WTC11 (cell line): ENCODE results near the gene ZEB2. TPM values are rescaled to one million over a fixed set of nuclear protein-coding genes. Genes with fewer than 3 reads are reported as not detected.

Experiments used
- ATAC-seq: fragments of 200-7000 bp; cut with Tn5 transposase; 2 replicates; pipeline ENCODE4 v1.10.0; 2021; ENCODE audit warnings: mild to moderate bottlenecking, moderate library complexity
- CTCF ChIA-PET: fragments of 300-600 bp; sonication (Branson Sonifier 250); formaldehyde crosslinking; loops from one replicate; lab custom pipeline; 2021; ENCODE audit warnings: antibody characterized with exemption; lab: Charles Lee
- POLR2A ChIA-PET: fragments of 350-600 bp; sonication (Branson Sonifier 250); formaldehyde crosslinking; loops from one replicate; lab custom pipeline; 2021; ENCODE audit warnings: antibody characterized with exemption; lab: Charles Lee
- DNase-seq: peaks from one replicate; pipeline ENCODE4 v3.0.0; 2021; ENCODE audit warnings: low spot score
- H3K27ac Mint-ChIP-seq: 2 replicates; pipeline ENCODE4 v1.8.0; 2021; ENCODE audit warnings: mixed read lengths
- H3K27me3 Mint-ChIP-seq: 2 replicates; pipeline ENCODE4 v1.8.0; 2021; ENCODE audit warnings: low read depth, mild to moderate bottlenecking, moderate library complexity, mixed read lengths
- H3K36me3 Mint-ChIP-seq: 2 replicates; pipeline ENCODE4 v1.8.0; 2021; ENCODE audit warnings: mixed read lengths
- H3K4me1 Mint-ChIP-seq: 2 replicates; pipeline ENCODE4 v1.8.0; 2022; ENCODE audit warnings: mixed read lengths
- H3K4me3 Mint-ChIP-seq: 2 replicates; pipeline ENCODE4 v1.8.0; 2021; ENCODE audit warnings: mild to moderate bottlenecking, moderate library complexity, mixed read lengths
- H3K9me3 Mint-ChIP-seq: 2 replicates; pipeline ENCODE4 v1.8.0; 2021; ENCODE audit warnings: mixed read lengths
- AFF4 ChIP-seq: sonication (generic); formaldehyde crosslinking; IDR thresholded peaks from 2 replicates; pipeline ENCODE4 v1.8.1; 2023; ENCODE audit warnings: mild to moderate bottlenecking, missing genetic modification reagents, borderline replicate concordance
- ATF1 ChIP-seq: sonication (generic); formaldehyde crosslinking; IDR thresholded peaks from 2 replicates; pipeline ENCODE4 v1.8.1; 2023; ENCODE audit warnings: mild to moderate bottlenecking, moderate library complexity, missing genetic modification reagents
- ATF3 ChIP-seq: sonication (generic); formaldehyde crosslinking; conservative IDR thresholded peaks from 2 replicates; pipeline ENCODE4 v1.8.1; 2022; ENCODE audit warnings: mild to moderate bottlenecking, missing genetic modification reagents
- CDX4 ChIP-seq: fragments of 250-450 bp; sonication (Bioruptor Pico); IDR thresholded peaks from 2 replicates; pipeline ENCODE4 v1.9.0; 2021; ENCODE audit warnings: moderate library complexity, mild to moderate bottlenecking, inconsistent platforms, borderline replicate concordance
- ELF4 ChIP-seq: sonication (generic); formaldehyde crosslinking; IDR thresholded peaks from 2 replicates; pipeline ENCODE4 v1.8.1; 2022; ENCODE audit warnings: low read depth, mild to moderate bottlenecking, moderate library complexity, missing genetic modification reagents
- ESRRA ChIP-seq: sonication (generic); formaldehyde crosslinking; IDR thresholded peaks from 2 replicates; pipeline ENCODE4 v1.8.1; 2022; ENCODE audit warnings: mild to moderate bottlenecking, missing genetic modification reagents, borderline replicate concordance
- FOXJ3 ChIP-seq: sonication (generic); formaldehyde crosslinking; IDR thresholded peaks from 2 replicates; pipeline ENCODE4 v1.9.0; 2021; ENCODE audit warnings: missing genetic modification reagents, mild to moderate bottlenecking, borderline replicate concordance
- FOXK1 ChIP-seq: sonication (generic); formaldehyde crosslinking; IDR thresholded peaks from 2 replicates; pipeline ENCODE4 v1.8.0; 2022; ENCODE audit warnings: mild to moderate bottlenecking, moderate library complexity, missing genetic modification reagents
- FOXP1 ChIP-seq: sonication (generic); formaldehyde crosslinking; IDR thresholded peaks from 2 replicates; pipeline ENCODE4 v1.8.0; 2022; ENCODE audit warnings: missing genetic modification reagents, mild to moderate bottlenecking, moderate library complexity, borderline replicate concordance
- JAZF1 ChIP-seq: fragments of 250-450 bp; sonication (Bioruptor Pico); IDR thresholded peaks from 2 replicates; pipeline ENCODE4 v1.9.0; 2021; ENCODE audit warnings: moderate library complexity, mild to moderate bottlenecking, inconsistent platforms
- JUN ChIP-seq: sonication (generic); formaldehyde crosslinking; IDR thresholded peaks from 2 replicates; pipeline ENCODE4 v1.8.0; 2023; ENCODE audit warnings: mild to moderate bottlenecking, missing genetic modification reagents
- MAX ChIP-seq: sonication (generic); formaldehyde crosslinking; IDR thresholded peaks from 2 replicates; pipeline ENCODE4 v1.8.0; 2022; ENCODE audit warnings: mild to moderate bottlenecking, missing genetic modification reagents
- PRRX2 ChIP-seq: fragments of 250-450 bp; sonication (Bioruptor Pico); IDR thresholded peaks from 2 replicates; pipeline ENCODE4 v1.8.0; 2021; ENCODE audit warnings: mild to moderate bottlenecking
- STAT6 ChIP-seq: sonication (generic); formaldehyde crosslinking; conservative IDR thresholded peaks from 2 replicates; pipeline ENCODE4 v1.8.1; 2023; ENCODE audit warnings: mild to moderate bottlenecking, low read depth, missing genetic modification reagents, moderate library complexity
- TEAD4 ChIP-seq: sonication (generic); formaldehyde crosslinking; IDR thresholded peaks from 2 replicates; pipeline ENCODE4 v1.8.0; 2022; ENCODE audit warnings: mild to moderate bottlenecking, missing genetic modification reagents
- USF1 ChIP-seq: sonication (generic); formaldehyde crosslinking; IDR thresholded peaks from 2 replicates; pipeline ENCODE4 v1.8.0; 2022; ENCODE audit warnings: mild to moderate bottlenecking, missing genetic modification reagents
- ZNF423 ChIP-seq: fragments of 250-450 bp; sonication (Bioruptor Pico); IDR thresholded peaks from 2 replicates; pipeline ENCODE4 v2.1.2; 2022; ENCODE audit warnings: mild to moderate bottlenecking, moderate library complexity
- ZNF425 ChIP-seq: fragments of 250-450 bp; sonication (Bioruptor Pico); conservative IDR thresholded peaks from 2 replicates; pipeline ENCODE4 v1.9.0; 2021; ENCODE audit warnings: mild to moderate bottlenecking
- ZNF512 ChIP-seq: sonication (generic); formaldehyde crosslinking; IDR thresholded peaks from 2 replicates; pipeline ENCODE4 v1.8.1; 2022; ENCODE audit warnings: missing genetic modification reagents, borderline replicate concordance
- ZSCAN18 ChIP-seq: fragments of 250-450 bp; sonication (Bioruptor Pico); IDR thresholded peaks from 2 replicates; pipeline ENCODE4 v2.1.2; 2022; ENCODE audit warnings: mild to moderate bottlenecking, moderate library complexity
- total RNA-seq: library from RNA; stranded (reverse); gene quantifications from 3 replicates; pipeline ENCODE4 v1.2.3, GENCODE V29; 2021

The ZEB2 gene
- total RNA-seq, 1 experiment from 2014 or later, result 0.42 TPM

GRCh38 chr2:144510294-144510991, 9.5 kb downstream of the ZEB2 start:
- ChIA-PET POLR2A (interaction anchor here (0.5 to 0.9 kb wide), 6 partner anchors 14 to 909 kb away, joined by 3 to 7 read pairs (median 3); no protein-coding TSS in a partner anchor), CTCF (interaction anchor here (0.6 to 1.5 kb wide), 3 partner anchors 8 to 436 kb away, joined by 3 to 13 read pairs (median 4); no protein-coding TSS in a partner anchor)
- Mint-ChIP-seq H3K9me3 (no peaks in the 10 kb centered on the region), H3K27me3 (peaks cover 75% of the 10 kb centered on the region), H3K4me3 (peak overlapping the region; percentile 52), H3K36me3 (no peaks in the 10 kb centered on the region), H3K4me1 (peaks cover 79% of the 10 kb centered on the region), H3K27ac (peak overlapping the region; percentile 69; the same call in 1 of the 2 replicates)
- ATAC-seq (peak; percentile 75), DNase-seq (peak; percentile 46)
- no peak for TF ChIP-seq ZNF512 (CRISPR knock-in tag)
- TF ChIP-seq ZNF425 (CRISPR knock-in tag), result no peak
- TF ChIP-seq FOXJ3, result no peak
- TF ChIP-seq FOXP1, result no peak
- no peak for TF ChIP-seq JAZF1
- 0 out of 2 replicates have a peak, but pooled peaks have one; percentile 32 for TF ChIP-seq JUN
- no peak for TF ChIP-seq ATF1 (CRISPR knock-in tag)
- TF ChIP-seq USF1 (CRISPR knock-in tag), result no peak
- TF ChIP-seq TEAD4 (CRISPR knock-in tag), result no peak
- no peak for TF ChIP-seq ZNF423 (CRISPR knock-in tag)
- no peak for TF ChIP-seq ATF3 (CRISPR knock-in tag)
- no peak for TF ChIP-seq MAX (CRISPR knock-in tag)
- 0 out of 2 replicates have a peak, but pooled peaks have one; percentile 62 for TF ChIP-seq FOXK1 (CRISPR knock-in tag)
- TF ChIP-seq ELF4 (CRISPR knock-in tag), result no peak
- no peak for TF ChIP-seq AFF4
- no peak for TF ChIP-seq PRRX2 (CRISPR knock-in tag)
- no peak for TF ChIP-seq ZSCAN18 (CRISPR knock-in tag)
- TF ChIP-seq CDX4, result no peak
- no peak for TF ChIP-seq ESRRA (CRISPR knock-in tag)
- TF ChIP-seq STAT6, result no peak
